Measurements from ENCODE around the gene ZFYVE28.
"Not testable (repeated sequence)": the region's sequence is repeated elsewhere in the genome, so short reads cannot be mapped to it uniquely, and the experiment has no call there.

The ZFYVE28 gene

GRCh38 chr4:2446656-2447564 is 28.5 kb upstream of the ZFYVE28 start:
- DNase-seq (ENCODE audit: low read depth in 2 of 2), result no peak

GRCh38 chr4:2445571-2445970 is 27.1 kb upstream of the ZFYVE28 start:
- DNase-seq (ENCODE audit: low read depth in 2 of 2), result no peak

- no peak for DNase-seq (ENCODE audit: low read depth in 2 of 2)
These were observed 26.7 kb upstream of the ZFYVE28 start for GRCh38 chr4:2445130-2445529.

DNA sequence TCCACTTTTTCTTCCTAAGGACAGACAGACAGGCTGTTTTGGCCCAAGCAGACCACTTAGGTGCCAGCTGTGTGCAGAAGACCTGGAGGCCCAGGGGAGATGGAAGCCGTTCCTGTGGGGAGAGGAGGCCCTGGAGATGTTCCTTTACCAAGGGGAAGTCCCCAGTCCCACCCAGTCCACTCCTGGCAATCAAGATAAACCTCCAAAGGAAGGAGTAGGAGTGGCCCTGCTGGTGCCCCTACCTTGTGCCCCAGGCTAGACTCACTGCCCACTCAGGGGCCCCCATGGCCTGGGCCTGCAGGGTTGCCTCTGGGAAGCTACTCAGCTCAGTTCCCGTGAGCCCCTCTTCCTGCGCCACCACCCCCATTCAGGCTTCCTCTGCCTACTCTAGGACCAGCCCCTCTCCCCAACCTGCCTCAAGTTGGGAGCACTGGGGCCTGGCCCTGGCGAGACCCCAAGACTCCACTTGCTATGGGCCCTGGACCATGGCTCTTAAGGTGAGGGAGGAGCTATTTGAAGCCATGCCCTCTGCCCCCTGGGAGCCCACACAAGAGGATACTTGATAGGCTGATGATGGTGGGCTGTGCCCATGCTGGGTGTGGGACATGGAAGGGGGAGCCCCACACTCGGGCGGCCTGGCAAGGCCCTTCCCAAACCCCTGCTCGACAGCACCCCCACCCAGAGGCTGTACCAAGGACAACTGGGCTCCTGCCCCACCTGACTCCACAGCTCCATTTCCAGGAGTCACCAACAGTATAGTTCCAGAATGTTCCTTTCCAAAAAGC is 25.7 kb upstream of the ZFYVE28 start:
- no peak for DNase-seq (ENCODE audit: low read depth in 2 of 2)

GRCh38 chr4:2443061-2443730 is 24.8 kb upstream of the ZFYVE28 start:
- DNase-seq (ENCODE audit: low read depth in 2 of 2), result no peak

DNA sequence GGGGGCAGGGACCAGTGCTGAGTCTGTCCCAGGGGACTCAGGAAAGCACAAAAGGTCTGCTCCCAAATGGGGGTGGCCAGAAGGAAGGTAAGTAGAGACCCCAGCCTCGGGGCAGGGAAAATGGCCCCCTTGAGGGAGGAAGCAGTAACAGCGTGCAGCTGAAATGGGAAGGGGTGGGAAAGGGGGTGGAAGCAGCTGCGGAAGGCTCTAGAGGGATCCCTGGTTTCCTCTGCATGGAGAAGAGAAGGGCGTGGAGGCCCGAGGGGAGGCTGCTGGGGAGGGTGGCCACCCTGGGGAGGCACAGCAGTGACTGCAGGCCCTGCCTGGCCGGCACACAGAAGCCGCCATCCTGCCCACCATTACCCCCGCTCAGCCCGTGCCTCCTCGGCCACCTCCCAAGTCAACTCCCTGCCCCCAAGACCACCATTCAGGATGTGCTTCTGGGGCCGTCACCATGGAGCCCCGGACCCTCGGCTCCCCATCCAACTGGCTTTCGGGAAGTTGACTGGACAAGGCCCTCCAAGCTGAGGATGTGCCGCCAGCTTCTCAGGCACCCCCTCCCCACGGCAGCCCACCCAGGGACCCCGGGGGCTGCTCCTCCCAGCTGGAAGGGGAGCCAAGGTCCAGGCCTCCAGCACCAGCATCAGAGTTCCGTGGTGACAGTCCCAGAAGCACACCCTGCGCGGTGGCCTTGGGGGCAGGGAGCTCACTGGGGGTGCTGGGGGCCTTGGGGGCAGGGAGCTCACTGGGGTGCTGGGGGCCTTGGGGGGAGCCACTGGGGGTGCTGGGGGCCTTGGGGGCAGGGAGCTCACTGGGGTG is 23.9 kb upstream of the ZFYVE28 start:
- DNase-seq (ENCODE audit: low read depth in 2 of 2), result no peak

DNA sequence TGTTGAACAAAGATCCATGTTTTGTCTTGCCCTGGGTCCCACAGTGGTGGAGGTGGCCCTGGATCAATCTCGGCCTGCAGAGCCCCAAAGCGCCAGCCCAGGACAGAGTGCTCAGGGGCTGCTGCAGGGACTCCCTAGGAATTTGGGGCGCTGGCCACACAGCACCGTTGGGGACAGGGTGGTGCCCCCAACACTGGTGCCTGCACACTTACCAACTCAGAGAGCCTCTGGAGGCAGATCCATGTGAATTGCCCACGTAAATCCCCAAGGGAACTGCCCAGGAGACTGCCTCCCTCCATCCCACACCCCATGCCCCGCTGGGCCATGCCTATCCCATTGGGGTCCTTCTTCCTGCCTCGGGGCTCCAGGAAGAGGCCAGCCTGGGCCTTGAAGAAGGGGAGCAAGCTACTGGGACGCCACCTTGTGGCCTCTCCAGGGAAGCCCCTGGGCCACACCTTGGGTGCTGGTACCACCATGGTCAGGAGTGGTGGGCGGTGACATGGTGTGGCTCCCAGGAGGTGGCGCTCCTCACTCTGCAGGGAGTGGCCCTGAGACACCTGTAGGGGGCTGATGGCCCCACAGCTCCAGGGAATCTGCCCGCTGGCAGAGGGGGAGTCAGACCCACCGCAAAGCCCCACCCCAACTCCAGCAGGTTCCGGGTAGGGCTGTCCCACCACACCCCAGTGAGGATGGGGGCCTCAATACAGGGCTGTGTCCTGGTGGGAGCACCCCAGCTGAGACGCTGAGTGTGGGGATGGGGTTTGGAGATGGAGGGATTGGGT is 23.1 kb upstream of the ZFYVE28 start:
- no peak for DNase-seq (ENCODE audit: low read depth in 2 of 2)

- no peak for DNase-seq (ENCODE audit: low read depth in 2 of 2)
These were observed 20.6 kb upstream of the ZFYVE28 start for GRCh38 chr4:2438822-2439718.

GRCh38 chr4:2437475-2438215 is 19.2 kb upstream of the ZFYVE28 start:
- no peak for DNase-seq (ENCODE audit: low read depth in 2 of 2)

DNA sequence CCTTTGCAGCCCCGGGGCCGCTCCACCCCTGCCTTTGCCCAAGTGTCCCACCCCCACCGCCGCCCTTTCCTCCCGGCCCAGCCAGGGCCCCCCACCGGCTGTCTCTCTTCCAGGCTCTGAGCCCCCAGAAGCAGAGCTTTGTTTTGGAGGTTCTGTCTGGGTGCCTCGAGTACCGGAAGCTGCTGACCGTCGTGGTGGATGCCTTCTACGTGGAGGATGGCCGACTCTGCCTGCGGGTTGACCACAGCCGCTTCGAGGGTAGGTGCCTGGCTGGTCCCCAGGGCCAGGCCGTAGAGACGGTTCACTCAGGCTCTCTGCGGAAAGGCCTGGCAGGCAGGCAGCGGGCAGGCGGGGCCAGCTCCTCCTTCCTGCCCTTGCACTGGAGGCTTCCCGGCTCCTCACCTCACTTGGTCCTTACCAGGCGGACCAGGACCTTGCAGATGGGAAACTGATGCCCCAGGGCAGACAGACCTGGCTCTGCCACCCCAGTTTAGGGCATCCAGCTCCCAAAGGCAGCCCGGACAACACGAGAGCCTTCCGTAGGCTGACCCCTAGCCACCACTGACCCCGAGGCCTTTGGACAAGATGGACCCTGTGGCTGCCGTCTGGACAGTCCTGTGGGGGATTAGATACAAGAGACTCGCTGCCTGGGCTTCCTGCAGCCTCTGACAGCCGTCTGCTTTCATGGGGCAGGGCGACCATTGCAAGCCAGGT is 18.5 kb upstream of the ZFYVE28 start:
- DNase-seq (ENCODE audit: low read depth in 2 of 2), result no peak

GRCh38 chr4:2436301-2436700 is 17.9 kb upstream of the ZFYVE28 start:
- no peak for DNase-seq (ENCODE audit: low read depth in 2 of 2)

GRCh38 chr4:2434420-2434819 is 16.0 kb upstream of the ZFYVE28 start:
- no peak for DNase-seq (ENCODE audit: low read depth in 2 of 2)

GRCh38 chr4:2433609-2434350 is 15.3 kb upstream of the ZFYVE28 start:
- no peak for DNase-seq (ENCODE audit: low read depth in 2 of 2)

DNA sequence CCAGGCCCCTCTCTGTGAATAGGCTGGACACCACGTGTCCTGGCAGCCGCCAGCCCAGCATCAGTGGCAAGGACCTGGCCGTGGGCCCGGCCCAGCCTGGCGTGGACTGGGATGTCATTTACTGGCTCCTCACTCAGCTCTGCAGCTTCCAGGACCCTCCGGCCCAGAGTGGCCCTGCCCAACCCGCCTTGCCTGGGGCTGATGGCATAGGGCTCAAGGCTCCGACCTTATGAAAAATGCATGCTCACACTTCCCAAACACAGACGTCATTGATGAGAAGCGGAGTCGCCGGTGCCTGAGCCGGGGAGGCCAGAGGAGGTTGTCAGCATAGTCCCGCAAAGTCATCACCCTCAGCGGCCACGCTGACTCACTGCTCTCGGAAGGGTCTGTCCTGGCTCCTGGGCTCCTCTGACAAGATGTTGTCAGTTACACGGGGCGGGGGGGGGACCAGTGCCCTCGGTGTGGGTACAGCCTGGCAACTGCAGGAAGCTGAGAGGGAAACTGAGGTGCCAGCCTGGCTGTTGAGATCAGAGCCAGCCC is 14.6 kb upstream of the ZFYVE28 start:
- DNase-seq (ENCODE audit: low read depth in 2 of 2), result no peak

DNA sequence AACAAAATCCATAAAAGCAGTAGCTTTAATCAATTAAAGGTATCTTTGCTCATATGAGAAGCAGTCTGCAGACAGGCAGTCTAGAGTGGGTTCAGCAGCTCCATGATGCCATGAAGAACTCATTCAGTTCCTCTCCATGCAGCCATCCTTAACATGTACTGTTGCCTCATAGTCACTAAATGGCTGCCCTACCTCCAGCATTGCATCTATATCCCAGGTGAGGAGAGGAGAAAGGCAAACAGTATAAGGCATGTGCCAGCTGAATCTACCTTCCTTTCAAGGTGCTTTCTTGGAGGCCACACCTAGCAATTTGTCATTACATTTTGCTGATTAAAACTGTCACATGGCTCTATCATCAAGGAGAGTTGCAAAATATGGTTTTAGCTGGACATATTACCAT is 13.6 kb upstream of the ZFYVE28 start:
- DNase-seq (ENCODE audit: low read depth in 2 of 2), result no peak

DNA sequence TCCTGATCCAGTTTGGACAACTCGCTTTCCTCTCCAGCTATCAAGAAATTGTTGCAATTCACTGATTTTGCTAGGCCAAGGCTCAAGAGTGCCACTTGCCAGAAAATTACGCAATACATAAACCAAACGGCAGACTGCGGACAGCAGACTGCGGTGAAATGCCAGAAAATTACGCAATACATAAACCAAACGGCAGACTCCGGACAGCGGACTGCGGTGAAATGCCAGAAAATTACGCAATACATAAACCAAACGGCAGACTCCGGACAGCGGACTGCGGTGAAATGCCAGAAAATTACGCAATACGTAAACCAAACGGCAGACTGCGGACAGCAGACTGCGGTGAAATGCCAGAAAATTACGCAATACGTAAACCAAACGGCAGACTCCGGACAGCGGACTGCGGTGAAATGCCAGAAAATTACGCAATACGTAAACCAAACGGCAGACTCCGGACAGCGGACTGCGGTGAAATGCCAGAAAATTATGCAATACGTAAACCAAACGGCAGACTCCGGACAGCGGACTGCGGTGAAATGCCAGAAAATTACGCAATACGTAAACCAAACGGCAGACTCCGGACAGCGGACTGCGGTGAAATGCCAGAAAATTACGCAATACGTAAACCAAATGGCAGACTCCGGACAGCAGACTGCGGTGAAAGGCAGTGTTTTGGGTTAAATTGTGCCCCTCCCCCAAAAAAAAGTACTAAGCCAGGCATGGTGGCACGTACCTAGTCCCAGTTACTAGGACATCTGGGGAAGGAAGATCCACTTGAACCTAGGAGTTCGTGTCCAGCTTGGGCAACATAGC is 11.7 kb upstream of the ZFYVE28 start:
- not testable (repeated sequence) for DNase-seq (ENCODE audit: low read depth in 2 of 2)

All from fibroblast of skin of left biceps (primary cell).